ENCODE measurements around the gene SLC31A1.
"Not testable (repeated sequence)": the region's sequence is repeated elsewhere in the genome, so short reads cannot be mapped to it uniquely, and the experiment has no call there.

- TF ChIP-seq, protein P1, sequence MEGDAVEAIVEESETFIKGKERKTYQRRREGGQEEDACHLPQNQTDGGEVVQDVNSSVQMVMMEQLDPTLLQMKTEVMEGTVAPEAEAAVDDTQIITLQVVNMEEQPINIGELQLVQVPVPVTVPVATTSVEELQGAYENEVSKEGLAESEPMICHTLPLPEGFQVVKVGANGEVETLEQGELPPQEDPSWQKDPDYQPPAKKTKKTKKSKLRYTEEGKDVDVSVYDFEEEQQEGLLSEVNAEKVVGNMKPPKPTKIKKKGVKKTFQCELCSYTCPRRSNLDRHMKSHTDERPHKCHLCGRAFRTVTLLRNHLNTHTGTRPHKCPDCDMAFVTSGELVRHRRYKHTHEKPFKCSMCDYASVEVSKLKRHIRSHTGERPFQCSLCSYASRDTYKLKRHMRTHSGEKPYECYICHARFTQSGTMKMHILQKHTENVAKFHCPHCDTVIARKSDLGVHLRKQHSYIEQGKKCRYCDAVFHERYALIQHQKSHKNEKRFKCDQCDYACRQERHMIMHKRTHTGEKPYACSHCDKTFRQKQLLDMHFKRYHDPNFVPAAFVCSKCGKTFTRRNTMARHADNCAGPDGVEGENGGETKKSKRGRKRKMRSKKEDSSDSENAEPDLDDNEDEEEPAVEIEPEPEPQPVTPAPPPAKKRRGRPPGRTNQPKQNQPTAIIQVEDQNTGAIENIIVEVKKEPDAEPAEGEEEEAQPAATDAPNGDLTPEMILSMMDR (IDR thresholded peaks at IDR 0.05; ENCODE audit: low read depth, low read length, poor library complexity, severe bottlenecking) = not testable (repeated sequence)
- TF ChIP-seq EZH2phosphoT487 (IDR thresholded peaks at IDR 0.05; ENCODE audit: borderline replicate concordance, low read length) = not testable (repeated sequence)
Observed at GRCh38 chr9:113235701-113236255, 14.4 kb downstream of the SLC31A1 start.

Data from DOHH2 (cell line).